GM18858 (cell line): ENCODE results near the gene SEH1L.
"Not testable (repeated sequence)": the region's sequence is repeated elsewhere in the genome, so short reads cannot be mapped to it uniquely, and the experiment has no call there.

Experiments used
- ATAC-seq: cut with Tn5 transposase; IDR thresholded peaks from one replicate; pipeline ENCODE4 v1.9.1; 2021; ENCODE audit not compliant: unreplicated experiment

SEH1L gene

DNA sequence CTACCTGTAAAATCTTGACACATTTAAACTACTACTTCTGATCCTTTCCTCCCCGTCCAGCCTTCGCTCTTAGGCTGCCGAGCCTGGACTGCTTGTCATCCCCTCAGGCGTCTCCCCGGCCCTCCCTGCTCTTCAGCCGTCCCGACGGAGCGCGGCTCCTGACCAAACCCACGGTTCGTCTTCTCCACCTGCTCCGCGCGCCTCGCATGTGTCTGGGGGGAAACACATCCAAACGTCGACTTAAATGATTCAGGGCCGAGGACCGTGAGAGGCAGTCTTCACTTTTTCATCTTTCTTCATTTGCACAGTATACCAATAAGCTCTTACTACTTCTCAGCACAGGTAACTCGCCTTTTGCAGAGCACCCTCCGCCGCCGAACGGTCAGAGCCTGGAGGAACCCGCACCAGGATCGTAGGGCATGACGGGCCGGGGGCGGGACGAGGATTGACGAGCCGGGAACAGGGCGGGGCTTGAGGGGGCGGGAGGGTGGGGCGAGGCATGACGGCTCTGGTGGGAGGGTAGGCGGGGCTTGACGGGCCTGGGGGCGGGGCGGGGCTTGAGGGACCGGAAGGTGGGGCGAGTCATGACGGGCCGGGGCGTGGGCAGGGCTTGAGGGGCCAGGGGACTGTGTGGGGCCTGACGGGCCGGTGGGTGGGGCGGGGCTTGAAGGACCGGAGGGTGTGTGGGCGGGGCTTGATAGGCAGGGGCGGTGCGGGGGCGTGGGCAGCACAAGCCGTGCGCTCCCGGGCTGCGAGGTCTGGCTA is at the start of gene SEH1L:
Gene SEH1L (plus strand): TSS at position 727 of the 765 bp plus-strand sequence. CDS start 111 bp downstream, outside the sequence.
- ATAC-seq, result peak; percentile 37

DNA sequence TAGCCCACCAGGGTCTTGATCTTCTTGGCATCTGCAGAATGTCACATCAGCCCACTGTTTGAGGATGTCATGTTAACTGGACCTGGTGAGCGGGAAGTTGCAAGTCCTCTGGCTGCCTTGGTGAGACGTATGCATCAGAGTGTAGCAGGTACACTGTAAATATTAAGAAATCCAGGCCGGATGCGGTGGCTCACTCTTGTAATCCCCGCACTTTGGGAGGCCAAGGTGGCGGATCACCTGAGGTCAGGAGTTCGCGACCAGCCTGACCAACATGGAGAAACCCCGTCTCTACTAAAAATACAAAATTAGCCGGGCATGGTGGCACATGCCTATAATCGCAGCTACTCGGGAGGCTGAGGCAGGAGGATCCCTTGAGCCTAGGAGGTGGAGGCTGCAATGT is 46.6 kb upstream of the SEH1L start:
- not testable (repeated sequence) for ATAC-seq

GRCh38 chr18:12904012-12904516 is 43.7 kb upstream of the SEH1L start:
- ATAC-seq, result no peak

- no peak for ATAC-seq
These were observed 41.7 kb upstream of the SEH1L start for GRCh38 chr18:12906119-12906518.

- no peak for ATAC-seq
These were observed 41.0 kb upstream of the SEH1L start for GRCh38 chr18:12906773-12907172.

- no peak for ATAC-seq
These were observed 40.4 kb upstream of the SEH1L start for GRCh38 chr18:12907258-12907925.

DNA sequence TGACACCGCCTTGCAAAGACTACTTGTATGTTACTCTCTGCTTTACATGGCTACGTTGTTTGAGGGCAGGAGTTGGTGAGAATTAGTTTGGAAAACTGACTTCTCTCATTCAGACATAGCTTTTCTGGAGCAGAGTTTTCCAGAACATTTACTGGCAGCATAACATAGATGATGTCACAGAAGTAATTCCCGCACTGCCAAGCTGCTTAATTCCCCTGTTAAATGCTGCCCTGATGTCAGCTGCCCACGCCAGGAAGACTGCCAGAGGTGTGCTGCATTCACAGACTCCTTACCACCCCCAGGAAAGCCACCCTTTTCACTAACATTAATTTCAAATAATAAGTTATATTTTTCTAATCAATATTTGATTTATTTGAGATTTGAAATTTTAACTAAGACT is 39.1 kb upstream of the SEH1L start:
- no peak for ATAC-seq

- ATAC-seq, result no peak
These were observed 36.5 kb upstream of the SEH1L start for GRCh38 chr18:12911025-12911928.

GRCh38 chr18:12911929-12912703 is 35.7 kb upstream of the SEH1L start:
- ATAC-seq, result no peak

- no peak for ATAC-seq
These were observed 26.6 kb upstream of the SEH1L start for GRCh38 chr18:12921178-12921577.

DNA sequence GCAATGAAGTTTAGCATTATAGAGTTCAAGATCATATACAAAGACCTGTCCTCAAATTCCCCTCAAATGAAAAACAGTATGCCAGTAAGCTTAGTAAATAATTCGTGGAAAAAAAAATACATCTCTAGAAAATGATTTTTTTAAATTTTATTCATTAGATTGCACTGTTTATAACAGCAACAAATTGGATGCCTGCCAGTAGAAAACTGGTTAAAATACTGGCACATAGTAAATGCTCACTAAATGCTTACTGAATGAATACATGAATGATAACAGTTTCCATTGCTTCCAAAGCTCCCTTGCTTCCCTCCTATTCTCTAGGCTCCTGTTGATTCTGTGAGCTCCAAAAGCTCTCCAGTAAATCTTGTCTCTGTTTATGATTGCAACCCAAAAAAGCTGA is 25.5 kb upstream of the SEH1L start:
- ATAC-seq, result no peak

DNA sequence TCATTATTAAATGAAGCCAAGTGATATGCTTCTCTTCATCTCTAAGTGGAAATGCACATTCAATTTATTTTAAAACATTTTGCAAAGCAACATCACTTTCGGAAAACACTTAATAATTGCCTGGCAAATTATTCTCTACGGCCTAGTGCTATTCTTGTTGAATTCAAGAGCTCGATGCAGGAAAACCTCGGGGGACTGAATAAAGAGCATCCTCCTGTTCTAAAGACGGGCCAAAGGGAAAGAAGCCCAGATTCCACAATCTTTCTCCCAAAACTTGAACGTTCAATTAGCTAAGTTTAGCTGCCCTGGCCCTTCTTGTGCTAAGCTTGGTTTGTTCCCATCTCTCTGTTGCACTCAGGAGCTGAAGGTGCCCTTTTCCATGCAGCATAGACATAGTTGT is 23.2 kb upstream of the SEH1L start:
- no peak for ATAC-seq

- no peak for ATAC-seq
These were observed 19.6 kb upstream of the SEH1L start for GRCh38 chr18:12928206-12928605.

- no peak for ATAC-seq
These were observed 19.2 kb upstream of the SEH1L start for GRCh38 chr18:12928641-12929040.

DNA sequence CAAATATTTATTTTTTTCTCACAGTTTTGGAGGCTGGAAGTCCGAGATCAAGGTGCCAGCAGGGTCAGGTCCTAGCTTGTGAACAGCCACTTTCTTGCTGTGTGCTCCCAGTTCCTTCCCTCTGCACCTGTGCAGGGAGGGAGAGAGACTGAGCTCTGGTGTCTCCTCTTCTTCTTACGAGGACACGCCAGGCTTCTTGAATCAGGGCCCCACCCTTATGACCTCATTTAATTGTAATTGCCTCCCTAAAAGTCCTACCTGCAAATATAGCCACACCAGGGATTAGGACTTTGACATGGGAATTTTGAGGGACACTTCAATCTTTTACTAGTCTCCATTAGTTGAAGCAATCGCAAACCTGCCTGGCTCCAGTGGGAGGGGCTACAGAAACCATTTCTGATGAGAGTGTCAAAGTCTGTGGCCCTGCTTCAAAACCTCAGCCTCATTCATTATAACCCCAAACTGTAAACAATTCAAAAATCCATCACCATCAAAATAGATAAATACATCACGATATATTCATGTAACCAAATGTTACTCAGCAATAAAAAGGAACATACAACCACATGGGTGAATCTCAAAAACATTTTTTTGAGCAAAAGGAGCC is 18.2 kb upstream of the SEH1L start:
- ATAC-seq, result no peak

GRCh38 chr18:12930376-12930775 is 17.4 kb upstream of the SEH1L start:
- ATAC-seq, result no peak

DNA sequence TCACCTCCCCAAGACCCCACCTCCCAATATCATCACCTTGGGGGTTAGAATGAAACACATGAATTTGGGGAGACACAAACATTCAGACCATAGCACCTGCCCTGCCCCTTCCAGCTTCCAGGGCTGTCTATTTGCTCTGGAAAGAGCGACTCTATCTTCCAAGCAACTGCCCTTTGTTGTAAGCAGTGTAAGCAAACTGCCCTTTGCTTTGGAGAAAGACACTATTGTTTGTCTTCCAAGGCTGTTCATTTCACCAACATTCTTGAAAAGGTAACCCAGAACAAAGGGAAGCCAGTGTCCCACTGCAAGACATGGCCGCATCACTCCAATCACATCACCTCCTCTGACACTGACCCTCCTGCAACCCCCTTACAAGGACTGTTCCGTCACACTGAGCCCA is 16.9 kb upstream of the SEH1L start:
- ATAC-seq, result no peak

DNA sequence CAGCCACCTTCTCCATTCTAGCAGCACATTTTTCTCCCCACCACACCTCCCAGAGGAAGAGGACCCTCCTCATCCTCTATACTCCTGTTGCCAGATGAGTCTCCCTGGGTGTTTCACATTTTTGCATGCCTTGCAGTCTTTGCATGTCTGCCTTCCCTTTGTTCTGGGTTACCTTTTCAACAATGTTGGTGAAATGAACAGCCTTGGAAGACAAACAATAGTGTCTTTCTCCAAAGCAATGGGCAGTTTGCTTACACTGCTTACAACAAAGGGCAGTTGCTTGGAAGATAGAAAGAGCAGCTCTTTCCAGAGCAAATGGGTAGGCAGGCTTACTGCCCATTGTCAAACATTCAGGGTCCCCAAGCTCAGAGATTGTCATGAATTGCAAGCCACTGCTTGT is 14.5 kb upstream of the SEH1L start:
- no peak for ATAC-seq

- ATAC-seq, result no peak
These were observed 13.2 kb upstream of the SEH1L start for GRCh38 chr18:12934454-12935071.

DNA sequence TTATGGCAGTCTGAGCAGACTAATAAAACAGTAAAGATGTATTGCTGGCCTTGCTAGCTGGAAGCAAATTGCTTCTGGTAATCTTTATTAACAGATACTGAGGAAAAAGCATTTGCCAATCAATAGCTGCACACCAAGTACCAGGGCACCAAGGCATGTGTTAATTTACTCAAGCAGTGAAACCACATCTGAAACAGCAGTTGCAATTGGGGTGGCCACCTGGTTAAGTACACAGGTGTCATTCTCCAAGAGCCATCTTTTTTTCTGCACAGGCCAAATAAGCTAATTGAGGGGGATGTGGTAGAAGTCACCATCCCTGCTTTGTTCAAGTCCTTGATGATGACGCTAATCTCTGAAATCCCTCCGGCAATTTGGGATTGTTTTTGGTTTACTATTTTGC is 8.6 kb upstream of the SEH1L start:
- no peak for ATAC-seq
